Measurements from ENCODE around the gene IGSF23.
"Not testable (repeated sequence)": the region's sequence is repeated elsewhere in the genome, so short reads cannot be mapped to it uniquely, and the experiment has no call there.

IGSF23 gene

DNA sequence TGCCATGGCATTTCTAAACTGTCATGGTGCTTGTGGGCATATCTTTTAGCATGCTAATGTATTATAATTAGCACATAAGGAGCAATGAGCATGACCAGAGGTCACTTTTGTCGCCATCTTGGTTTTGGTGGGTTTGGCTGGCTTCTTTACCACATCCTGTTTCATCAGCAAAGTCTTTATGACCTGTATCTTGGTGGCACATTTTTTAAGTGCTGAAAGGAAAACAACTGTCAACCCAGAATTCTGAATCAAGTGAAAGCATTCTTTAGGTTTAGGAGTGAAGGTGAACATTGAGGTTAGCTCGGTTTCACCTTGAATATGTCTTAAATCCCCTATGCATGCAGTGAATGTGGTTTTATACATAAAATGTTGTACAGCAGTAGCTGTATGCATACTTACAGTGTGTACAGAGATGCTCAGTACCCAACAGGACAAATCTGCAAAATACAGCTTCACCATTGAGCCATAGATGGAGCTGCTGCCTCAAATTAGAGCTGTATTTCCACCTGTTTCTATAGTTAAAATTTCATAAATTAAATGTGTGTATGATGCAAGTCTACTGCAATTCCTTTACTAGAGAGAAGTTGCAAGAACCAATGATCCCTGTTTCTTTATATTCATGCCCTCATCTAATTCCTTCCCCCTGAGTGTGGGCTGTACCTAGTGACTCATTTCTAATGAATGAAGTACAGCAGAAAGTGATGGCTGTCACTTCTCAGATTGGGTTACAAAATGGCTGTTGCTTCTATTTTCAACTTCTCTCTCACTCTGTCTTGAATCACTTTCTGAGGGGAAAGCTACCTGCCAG, 25.2 kb upstream of the IGSF23 start:
- no peak overlapping the region for H3K4me3 ChIP-seq (ENCODE audit: low read depth, low read length)

- H3K4me3 ChIP-seq (ENCODE audit: low read depth, low read length): no peak overlapping the region
Observed at GRCh38 chr19:44588771-44589112, 24.6 kb upstream of the IGSF23 start.

DNA sequence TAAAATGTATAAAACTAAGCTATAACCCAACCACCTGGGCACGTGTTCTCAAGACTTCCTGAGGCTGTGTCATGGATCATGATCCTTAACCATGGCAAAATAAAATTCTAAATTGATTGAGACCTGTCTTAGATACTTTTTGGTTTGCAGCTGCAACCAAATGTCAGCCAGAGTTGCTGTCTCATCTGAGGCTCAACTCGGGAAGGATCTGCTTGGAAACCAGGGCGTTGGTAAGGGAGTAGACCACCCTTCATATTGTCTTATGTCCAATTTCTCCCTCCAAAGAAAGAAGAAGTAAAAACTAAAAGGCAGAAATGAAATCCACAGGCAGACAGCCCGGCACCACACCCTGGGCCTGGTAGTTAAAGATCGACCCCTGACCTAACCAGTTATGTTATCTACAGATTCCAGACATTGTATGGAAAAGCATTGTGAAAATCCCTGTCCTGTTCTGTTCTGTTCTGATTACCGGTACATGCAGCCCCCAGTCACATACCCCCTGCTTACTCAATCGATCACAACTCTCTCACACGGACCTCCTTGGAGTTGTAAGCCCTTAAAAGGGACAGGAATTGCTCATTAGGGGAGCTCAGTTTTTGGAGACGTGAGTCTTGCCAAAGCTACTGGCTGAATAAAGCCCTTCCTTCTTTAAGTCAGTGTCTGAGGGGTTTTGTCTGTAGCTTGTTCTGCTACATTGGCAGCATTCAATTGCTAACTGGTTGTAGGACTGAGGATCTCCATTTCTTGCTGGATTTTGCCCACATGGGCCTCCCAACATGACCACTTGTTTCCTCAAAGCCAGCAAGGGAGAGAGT, 22.9 kb upstream of the IGSF23 start:
- H3K4me3 ChIP-seq (ENCODE audit: low read depth, low read length): no peak overlapping the region

- H3K4me3 ChIP-seq (ENCODE audit: low read depth, low read length): not testable (repeated sequence)
Observed at GRCh38 chr19:44591340-44591993, 21.9 kb upstream of the IGSF23 start.

DNA sequence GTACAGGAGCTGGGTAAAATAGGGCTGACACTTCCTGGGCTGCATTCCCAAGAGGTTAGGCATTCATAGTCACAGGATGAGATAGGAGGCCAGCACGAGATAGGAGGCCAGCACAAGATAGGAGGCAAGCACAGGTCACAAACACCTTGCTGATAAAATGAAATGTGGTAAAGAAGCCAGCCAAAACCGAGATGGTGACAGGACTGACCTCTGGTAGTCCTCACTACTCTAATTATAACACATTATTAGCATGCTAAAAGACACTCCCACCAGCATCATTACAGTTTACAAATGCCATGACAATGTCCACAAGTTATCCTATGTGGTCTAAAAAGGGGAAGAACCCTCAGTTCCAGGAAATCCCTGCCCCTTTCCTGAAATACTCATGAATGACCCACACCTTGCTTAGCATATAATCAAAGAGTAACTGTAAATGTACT, 20.9 kb upstream of the IGSF23 start:
- H3K4me3 ChIP-seq (ENCODE audit: low read depth, low read length): no peak overlapping the region

DNA sequence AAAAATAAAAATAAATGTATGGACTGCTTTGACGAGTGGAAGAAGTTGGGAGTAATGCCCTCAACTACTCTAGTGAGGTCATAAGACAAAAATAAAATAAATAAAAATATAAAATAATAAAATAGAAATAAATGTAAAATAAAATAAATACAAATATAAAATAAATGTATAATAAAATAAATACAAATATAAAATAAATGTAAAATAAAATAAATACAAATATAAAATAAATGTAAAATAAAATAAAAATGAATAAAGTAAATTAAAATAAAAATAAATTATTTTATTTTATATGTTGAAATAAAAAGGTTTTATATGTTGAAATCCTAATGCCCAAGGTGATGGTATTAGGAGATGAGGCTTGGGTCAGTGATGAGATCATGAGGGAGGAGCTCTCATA, 20.1 kb upstream of the IGSF23 start:
- no peak overlapping the region for H3K4me3 ChIP-seq (ENCODE audit: low read depth, low read length)

- H3K4me3 ChIP-seq (ENCODE audit: low read depth, low read length): not testable (repeated sequence)
Observed at GRCh38 chr19:44593866-44594266, 19.5 kb upstream of the IGSF23 start.

GRCh38 chr19:44596428-44597130, 16.8 kb upstream of the IGSF23 start:
- H3K4me3 ChIP-seq (ENCODE audit: low read depth, low read length): no peak overlapping the region

DNA sequence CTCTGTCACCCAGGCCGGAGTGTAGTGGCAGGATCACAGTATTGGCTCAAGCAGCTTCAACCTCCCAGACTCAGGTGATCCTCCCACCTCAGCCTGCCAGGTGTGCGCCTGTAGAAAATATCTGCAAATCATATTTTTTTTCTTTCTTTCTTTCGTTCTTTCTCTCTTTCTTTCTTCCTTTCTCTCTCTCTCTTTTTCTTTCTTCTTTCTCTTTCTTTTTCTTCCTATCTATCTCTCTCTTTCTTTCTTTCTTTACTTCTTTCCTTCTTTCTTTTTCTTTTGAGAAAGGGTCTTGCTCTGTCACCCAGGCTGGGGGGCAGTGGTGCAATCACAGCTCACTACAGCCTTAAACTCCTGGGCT, 16.3 kb upstream of the IGSF23 start:
- no peak overlapping the region for H3K4me3 ChIP-seq (ENCODE audit: low read depth, low read length)

GRCh38 chr19:44598355-44598754, 15.0 kb upstream of the IGSF23 start:
- H3K4me3 ChIP-seq (ENCODE audit: low read depth, low read length): no peak overlapping the region

- no peak overlapping the region for H3K4me3 ChIP-seq (ENCODE audit: low read depth, low read length)
Observed at GRCh38 chr19:44598880-44599279, 14.5 kb upstream of the IGSF23 start.

DNA sequence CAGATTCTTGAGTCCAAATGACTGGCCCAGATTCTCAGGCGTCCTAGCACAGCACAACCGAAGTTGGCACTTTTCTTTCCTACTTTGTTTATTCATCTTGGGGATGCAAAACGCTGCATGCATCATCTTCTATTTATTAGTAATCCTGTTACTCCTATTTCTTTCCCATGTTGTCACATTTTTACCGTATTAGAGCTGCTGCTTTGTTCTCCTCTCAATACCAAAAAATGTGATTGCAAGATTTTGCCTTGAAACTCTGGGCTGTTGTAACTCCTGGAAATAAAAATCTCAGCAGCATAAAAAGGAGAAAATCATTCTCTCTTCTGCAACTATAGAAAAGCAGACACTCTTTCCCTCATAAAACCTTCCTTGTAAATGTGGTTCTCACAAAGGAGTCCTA, 12.9 kb upstream of the IGSF23 start:
- H3K4me3 ChIP-seq (ENCODE audit: low read depth, low read length): no peak overlapping the region

DNA sequence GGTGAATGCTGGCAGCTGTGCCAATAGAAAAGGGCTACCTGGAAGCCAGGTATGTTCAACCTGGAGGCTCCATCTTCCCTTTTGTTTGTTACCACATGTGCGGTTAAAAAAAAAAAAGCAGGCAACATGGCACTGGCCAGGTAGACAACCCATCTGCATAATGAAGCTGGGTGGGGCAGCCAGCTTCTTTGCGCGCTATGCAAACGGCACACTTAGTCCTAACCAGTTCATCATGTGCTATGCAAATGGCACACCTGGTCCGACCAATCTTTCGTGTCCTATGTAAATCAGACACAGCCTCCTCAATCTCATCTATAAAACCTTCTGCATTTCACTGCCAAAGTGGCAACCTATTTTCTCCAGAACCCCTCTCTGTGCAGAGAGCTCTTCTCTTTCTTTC, 11.3 kb upstream of the IGSF23 start:
- no peak overlapping the region for H3K4me3 ChIP-seq (ENCODE audit: low read depth, low read length)

GRCh38 chr19:44603201-44603945, 10.0 kb upstream of the IGSF23 start:
- no peak overlapping the region for H3K4me3 ChIP-seq (ENCODE audit: low read depth, low read length)

GRCh38 chr19:44604241-44604640, 9.1 kb upstream of the IGSF23 start:
- no peak overlapping the region for H3K4me3 ChIP-seq (ENCODE audit: low read depth, low read length)

- H3K4me3 ChIP-seq (ENCODE audit: low read depth, low read length): no peak overlapping the region
Observed at GRCh38 chr19:44605547-44605946, 7.8 kb upstream of the IGSF23 start.

DNA sequence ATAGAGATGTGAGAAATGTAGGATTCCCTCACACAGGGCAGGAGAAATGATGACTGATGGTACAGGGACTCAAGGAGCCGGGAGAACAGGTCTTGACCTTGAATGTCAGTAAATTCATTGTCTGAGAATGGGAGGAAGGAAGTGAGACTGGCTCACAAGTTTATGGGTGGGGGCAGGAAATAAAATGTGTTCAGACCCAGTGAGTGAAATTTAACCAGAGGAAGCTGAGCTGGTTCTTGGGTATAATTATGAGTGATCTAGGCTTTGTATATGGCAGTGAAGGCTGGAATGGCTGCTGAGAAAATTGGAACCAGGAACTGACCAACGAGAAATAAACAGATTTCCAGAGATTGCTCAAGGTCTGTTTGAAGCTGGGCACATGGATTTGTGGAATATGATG, 6.3 kb upstream of the IGSF23 start:
- no peak overlapping the region for H3K4me3 ChIP-seq (ENCODE audit: low read depth, low read length)

- no peak overlapping the region for H3K4me3 ChIP-seq (ENCODE audit: low read depth, low read length)
Observed at GRCh38 chr19:44607917-44608316, 5.4 kb upstream of the IGSF23 start.

DNA sequence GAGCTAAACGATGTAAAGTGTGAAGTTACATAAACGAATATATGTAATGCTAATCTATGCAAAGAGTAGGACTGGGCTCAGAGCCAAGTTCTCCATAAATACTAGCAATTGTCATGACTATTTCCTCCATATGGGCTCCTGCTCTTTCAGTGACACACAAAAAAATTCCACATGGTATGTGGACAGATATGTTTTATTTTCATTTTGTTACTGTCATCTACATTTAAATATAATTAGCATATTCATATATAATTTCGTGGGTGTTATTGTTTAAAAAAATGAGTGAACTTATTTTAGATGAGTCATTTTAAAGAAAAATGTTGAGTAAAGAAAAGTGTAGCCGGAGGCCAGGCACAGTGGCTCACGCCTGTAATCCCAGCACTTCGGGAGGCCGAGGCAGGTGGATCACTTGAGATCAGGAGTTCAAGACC, 5.0 kb upstream of the IGSF23 start:
- H3K4me3 ChIP-seq (ENCODE audit: low read depth, low read length): no peak overlapping the region

- H3K4me3 ChIP-seq (ENCODE audit: low read depth, low read length): no peak overlapping the region
Observed at GRCh38 chr19:44609219-44609618, 4.1 kb upstream of the IGSF23 start.

DNA sequence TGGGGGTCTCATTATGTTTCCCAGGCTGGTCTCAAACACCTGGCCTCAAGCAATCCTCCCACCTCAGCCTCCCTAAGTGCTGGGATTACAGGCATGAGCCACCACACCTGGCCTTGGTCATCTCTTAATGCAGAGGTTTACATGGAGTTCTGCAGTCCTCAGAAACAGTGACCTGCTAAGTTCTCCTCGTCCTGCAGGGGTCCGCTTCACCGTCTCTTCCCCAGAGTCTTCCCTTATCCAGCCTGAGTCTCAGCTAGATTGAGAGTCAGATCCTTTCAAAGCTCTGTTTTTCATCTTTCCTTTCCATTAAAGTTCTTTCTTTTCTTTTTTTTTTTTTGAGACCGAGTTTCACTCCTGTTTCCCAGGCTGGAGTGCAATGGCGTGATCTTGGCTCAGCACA, 2.9 kb upstream of the IGSF23 start:
- H3K4me3 ChIP-seq (ENCODE audit: low read depth, low read length): not testable (repeated sequence)
